PC-3 (cell line): ENCODE data around the gene ADAMTS15. TPM values are rescaled to one million over a fixed set of nuclear protein-coding genes. Genes with fewer than 3 reads are reported as not detected.

Experiments used
- ATAC-seq: fragments of 200-7000 bp; cut with Tn5 transposase; 2 replicates; pipeline ENCODE4 v1.9.1; 2020; ENCODE audit warnings: mild to moderate bottlenecking, moderate library complexity
- BruUV-seq: library from RNA; stranded (reverse); fragments of 400-500 nt; replicated peaks from 2 replicates; lab custom pipeline; 2021; lab: Mats Ljungman, UMichigan
- CTCF ChIA-PET: fragments of 300-600 bp; sonication (Branson Sonifier 250); formaldehyde crosslinking; loops from one replicate; lab custom pipeline; 2022; ENCODE audit warnings: antibody characterized with exemption; lab: Charles Lee
- POLR2A ChIA-PET: fragments of 300-600 bp; sonication (Branson Sonifier 250); formaldehyde crosslinking; loops from one replicate; lab custom pipeline; 2022; ENCODE audit warnings: antibody characterized with exemption; ENCODE audit not compliant: unreplicated experiment; lab: Charles Lee
- DNase-seq: peaks from one replicate; pipeline ENCODE4 v3.0.0-alpha.2; 2015
- H2AFZ ChIP-seq: fragments of 300-600 bp; sonication (generic); 2 replicates; pipeline ENCODE4 v1.6.0; 2016; ENCODE audit warnings: antibody characterized with exemption, low read length
- H3F3A ChIP-seq: fragments of 300-600 bp; sonication (generic); one replicate; pipeline ENCODE4 v1.6.0; 2017; ENCODE audit warnings: antibody characterized with exemption, low read length, control low read depth, mild to moderate bottlenecking; ENCODE audit not compliant: unreplicated experiment
- H3K27ac ChIP-seq: fragments of 300-600 bp; sonication (generic); 2 replicates; pipeline ENCODE4 v1.5.1; 2016; ENCODE audit warnings: mild to moderate bottlenecking, low read length
- H3K27me3 ChIP-seq: fragments of 300-600 bp; sonication (generic); 2 replicates; pipeline ENCODE4 v1.6.1; 2016; ENCODE audit warnings: low read length, mixed read lengths
- H3K36me3 ChIP-seq: fragments of 300-600 bp; sonication (generic); 2 replicates; pipeline ENCODE4 v1.6.1; 2016; ENCODE audit warnings: low read depth, mixed run types, low read length, mixed read lengths
- H3K4me1 ChIP-seq: fragments of 300-600 bp; sonication (generic); 2 replicates; pipeline ENCODE4 v1.5.1; 2016; ENCODE audit warnings: low read length; ENCODE audit not compliant: insufficient read depth
- H3K4me2 ChIP-seq: fragments of 300-600 bp; sonication (generic); 2 replicates; pipeline ENCODE4 v1.6.0; 2016; ENCODE audit warnings: low read length
- H3K4me3 ChIP-seq: fragments of 300-600 bp; sonication (generic); 2 replicates; pipeline ENCODE4 v1.5.1; 2016; ENCODE audit warnings: mild to moderate bottlenecking, low read length, mixed read lengths
- H3K79me2 ChIP-seq: fragments of 300-600 bp; sonication (generic); 2 replicates; pipeline ENCODE4 v1.6.1; 2017; ENCODE audit warnings: low read length, mixed read lengths
- H3K9ac ChIP-seq: fragments of 300-600 bp; sonication (generic); 2 replicates; pipeline ENCODE4 v1.6.0; 2016; ENCODE audit warnings: mild to moderate bottlenecking, low read length
- H3K9me2 ChIP-seq: fragments of 300-600 bp; sonication (generic); replicated peaks from 2 replicates; pipeline ENCODE4 v1.6.1; 2016; ENCODE audit warnings: mixed run types, low read length, mixed read lengths
- H3K9me3 ChIP-seq: fragments of 300-600 bp; sonication (generic); 2 replicates; pipeline ENCODE4 v1.6.1; 2016; ENCODE audit warnings: low read length, mixed read lengths
- H4K20me1 ChIP-seq: fragments of 300-600 bp; sonication (generic); 2 replicates; pipeline ENCODE4 v1.6.1; 2016; ENCODE audit warnings: low read length, mixed read lengths
- EZH2 ChIP-seq: fragments of 300-600 bp; sonication (generic); IDR thresholded peaks from one replicate; pipeline ENCODE4 v1.6.1; 2017; ENCODE audit warnings: antibody characterized with exemption, mild to moderate bottlenecking, low read length; ENCODE audit not compliant: unreplicated experiment
- EZH2phosphoT487 ChIP-seq: fragments of 300-600 bp; sonication (generic); IDR thresholded peaks from 2 replicates; pipeline ENCODE4 v1.6.1; 2018; ENCODE audit warnings: mild to moderate bottlenecking, antibody characterized with exemption, low read length, borderline replicate concordance
- intact Hi-C: fragments of 100-400 bp; cut with micrococcal nuclease; formaldehyde crosslinking; loops from 2 replicates; pipeline ENCODE4 v1.9.0; 2023
- total RNA-seq: library from RNA; depleted of rRNA; stranded (reverse); fragments of >200 nt; gene quantifications from 2 replicates; pipeline ENCODE4 v1.2.3, GENCODE V29; 2014
- TF ChIP-seq, protein P1 (sequence below): fragments of 300-600 bp; sonication (generic); conservative IDR thresholded peaks from 2 replicates; pipeline ENCODE4 v1.5.1; 2017; ENCODE audit warnings: antibody characterized with exemption, low read depth, mild to moderate bottlenecking, low read length

ADAMTS15 gene
- total RNA-seq, 1 experiment from 2014 or later, result 16.8 TPM

DNA sequence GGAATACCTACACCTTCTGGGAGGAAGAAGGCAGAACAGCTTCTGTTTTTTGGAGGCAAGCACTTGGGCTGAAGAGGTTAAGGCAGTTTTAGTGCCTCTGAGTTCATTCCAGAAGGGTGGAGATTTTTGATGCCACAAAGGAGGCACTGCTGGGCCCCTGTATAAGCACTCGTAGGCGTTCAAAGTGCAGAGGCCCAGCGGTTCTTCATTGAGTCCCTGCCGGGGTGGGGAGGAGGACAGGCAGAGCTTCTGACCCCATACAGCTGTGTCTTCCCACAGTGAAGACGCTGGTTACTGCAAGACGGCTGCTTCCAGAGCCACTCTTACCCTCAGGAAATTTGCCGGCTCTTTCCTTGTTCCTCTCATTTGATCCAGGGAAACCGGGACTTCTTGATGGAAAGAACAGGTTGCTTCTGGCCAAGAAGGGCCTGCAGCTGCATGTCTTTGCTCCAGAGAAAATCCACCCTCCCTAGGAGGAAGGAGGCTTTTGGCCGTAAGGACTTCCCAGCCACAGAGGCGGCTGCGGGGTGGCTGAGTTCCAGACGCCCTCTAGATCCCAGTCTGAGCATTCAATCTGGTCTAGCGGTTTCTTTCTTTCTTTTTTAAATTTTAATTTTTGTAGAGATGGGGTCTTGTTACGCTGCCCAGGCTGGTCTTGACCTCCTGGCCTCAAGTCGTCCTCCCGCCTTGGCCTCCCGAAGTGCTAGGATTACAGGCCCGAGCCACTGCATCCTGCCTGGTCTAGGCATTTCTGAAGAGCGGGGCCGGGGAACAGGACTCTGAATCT, 9.4 kb downstream of the ADAMTS15 start:
- Histone ChIP-seq H3K27me3 (no peaks in the 10 kb centered on the region), H4K20me1 (no peaks in the 10 kb centered on the region), H3K9ac (no peak overlapping the region), H3K4me2 (no peak overlapping the region), H3F3A (no peaks in the 10 kb centered on the region), H3K79me2 (peaks cover 61% of the 10 kb centered on the region), H2AFZ (no peak overlapping the region), H3K9me2 (no peaks in the 10 kb centered on the region), H3K36me3 (peaks cover 16% of the 10 kb centered on the region), H3K27ac (no peak overlapping the region), H3K4me3 (no peak overlapping the region), H3K4me1 (0 out of 2 replicates have a peak, but pooled peaks cover 10% of the 10 kb centered on the region), H3K9me3 (no peaks in the 10 kb centered on the region)
- no TSS peak for BruUV-seq
- CTCF ChIA-PET, result no interaction called here
- intact Hi-C loops, result no loop called here
- TF ChIP-seq EZH2 (no peak), EZH2phosphoT487 (no peak)
- TF ChIP-seq, protein P1, sequence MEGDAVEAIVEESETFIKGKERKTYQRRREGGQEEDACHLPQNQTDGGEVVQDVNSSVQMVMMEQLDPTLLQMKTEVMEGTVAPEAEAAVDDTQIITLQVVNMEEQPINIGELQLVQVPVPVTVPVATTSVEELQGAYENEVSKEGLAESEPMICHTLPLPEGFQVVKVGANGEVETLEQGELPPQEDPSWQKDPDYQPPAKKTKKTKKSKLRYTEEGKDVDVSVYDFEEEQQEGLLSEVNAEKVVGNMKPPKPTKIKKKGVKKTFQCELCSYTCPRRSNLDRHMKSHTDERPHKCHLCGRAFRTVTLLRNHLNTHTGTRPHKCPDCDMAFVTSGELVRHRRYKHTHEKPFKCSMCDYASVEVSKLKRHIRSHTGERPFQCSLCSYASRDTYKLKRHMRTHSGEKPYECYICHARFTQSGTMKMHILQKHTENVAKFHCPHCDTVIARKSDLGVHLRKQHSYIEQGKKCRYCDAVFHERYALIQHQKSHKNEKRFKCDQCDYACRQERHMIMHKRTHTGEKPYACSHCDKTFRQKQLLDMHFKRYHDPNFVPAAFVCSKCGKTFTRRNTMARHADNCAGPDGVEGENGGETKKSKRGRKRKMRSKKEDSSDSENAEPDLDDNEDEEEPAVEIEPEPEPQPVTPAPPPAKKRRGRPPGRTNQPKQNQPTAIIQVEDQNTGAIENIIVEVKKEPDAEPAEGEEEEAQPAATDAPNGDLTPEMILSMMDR, result no peak
- DNase-seq (no peak), ATAC-seq (no peak)
- POLR2A ChIA-PET, result no interaction called here

DNA sequence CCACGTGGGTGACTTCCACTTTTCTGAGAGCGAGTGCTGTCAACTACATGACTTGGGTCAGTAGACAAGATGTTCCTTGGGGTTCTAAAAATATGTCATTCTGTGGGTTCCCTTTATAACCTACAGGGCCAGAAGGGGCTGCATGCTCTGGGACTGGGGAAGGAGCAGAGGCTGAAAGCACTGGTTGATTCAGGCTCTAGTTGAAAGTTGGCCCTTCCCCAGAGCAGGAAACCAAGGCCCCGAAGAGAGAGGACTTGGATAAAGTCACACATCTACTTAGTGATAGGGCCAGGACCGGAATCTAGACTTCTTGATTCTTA, 9.9 kb downstream of the ADAMTS15 start:
- no peak overlapping the region for H3K4me3 ChIP-seq
- CTCF ChIA-PET, result no interaction called here
- ATAC-seq, result no peak
- H3K9me2 ChIP-seq, result no peaks in the 10 kb centered on the region
- no peaks in the 10 kb centered on the region for H3K9me3 ChIP-seq
- no peak overlapping the region for H3K9ac ChIP-seq
- POLR2A ChIA-PET, result no interaction called here
- peaks cover 20% of the 10 kb centered on the region for H3K36me3 ChIP-seq
- DNase-seq, result no peak
- no peaks in the 10 kb centered on the region for H4K20me1 ChIP-seq
- BruUV-seq, result no TSS peak
- intact Hi-C loops, result no loop called here
- H3K4me2 ChIP-seq, result no peak overlapping the region
- no peak for TF ChIP-seq EZH2
- TF ChIP-seq EZH2phosphoT487, result no peak
- TF ChIP-seq, protein P1, result no peak
- no peak overlapping the region for H3K27ac ChIP-seq
- no peaks in the 10 kb centered on the region for H3F3A ChIP-seq
- H3K4me1 ChIP-seq, result 0 out of 2 replicates have a peak, but pooled peaks cover 10% of the 10 kb centered on the region
- peaks cover 56% of the 10 kb centered on the region for H3K79me2 ChIP-seq
- H3K27me3 ChIP-seq, result no peaks in the 10 kb centered on the region
- H2AFZ ChIP-seq, result no peak overlapping the region

DNA sequence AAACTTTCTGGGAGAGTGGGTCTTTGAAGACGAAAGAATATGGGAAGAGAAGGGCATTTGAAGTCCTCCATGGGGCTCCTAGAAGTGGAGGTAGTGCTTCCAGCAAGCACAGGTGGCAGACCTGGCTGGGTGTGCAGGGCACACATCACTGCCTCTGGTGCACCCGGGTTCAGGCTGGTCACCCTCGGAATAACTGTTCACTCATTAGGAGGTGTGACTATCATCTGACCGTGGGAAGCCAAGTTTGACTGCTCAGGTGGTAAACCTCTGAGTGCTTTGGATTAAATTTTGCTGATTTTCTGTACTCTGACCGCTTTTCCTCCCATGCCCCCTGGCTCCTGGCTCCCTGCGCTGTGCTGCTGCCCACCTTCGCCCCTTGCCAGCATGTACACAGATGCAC, 11.1 kb downstream of the ADAMTS15 start:
- TF ChIP-seq, protein P1, result no peak
- TF ChIP-seq EZH2phosphoT487 (no peak), EZH2 (no peak)

More for the DNA sequence above, 11.1 kb downstream of the ADAMTS15 start:
- Histone ChIP-seq H3K79me2 (peaks cover 44% of the 10 kb centered on the region), H3K9me3 (no peaks in the 10 kb centered on the region), H2AFZ (no peak overlapping the region), H3K27me3 (no peaks in the 10 kb centered on the region), H3K4me3 (no peak overlapping the region), H3F3A (no peaks in the 10 kb centered on the region), H4K20me1 (no peaks in the 10 kb centered on the region), H3K4me1 (0 out of 2 replicates have a peak, but pooled peaks cover 4% of the 10 kb centered on the region), H3K9me2 (no peaks in the 10 kb centered on the region), H3K27ac (no peak overlapping the region), H3K9ac (no peak overlapping the region), H3K4me2 (no peak overlapping the region), H3K36me3 (peaks cover 31% of the 10 kb centered on the region)
- DNase-seq (no peak), ATAC-seq (no peak)
- intact Hi-C loops, result no loop called here
- POLR2A ChIA-PET, result no interaction called here
- CTCF ChIA-PET, result no interaction called here
- BruUV-seq, result no TSS peak
